Aorta (tissue), 5 donors: ENCODE measurements around the gene ZFYVE1. TPM values are rescaled to one million over a fixed set of nuclear protein-coding genes. Genes with fewer than 3 reads are reported as not detected.

Experiments
- ATAC-seq: fragments of 200-7000 bp; cut with Tn5 transposase; one replicate; pipeline ENCODE4 v1.9.1; 2022; ENCODE audit warnings: moderate library complexity; ENCODE audit not compliant: low FRiP score
- DNase-seq, 2 donors: peaks; one replicate each; pipeline ENCODE4 v3.0.0-alpha.2; 2020
- H3K27ac ChIP-seq, 2 donors: one replicate each; pipeline ENCODE4 v1.5.1; 2013; ENCODE audit warnings: low read length in 2 of 2, mild to moderate bottlenecking in 2 of 2, moderate library complexity in 2 of 2, control low read depth in 1 of 2, inconsistent platforms in 1 of 2, low read depth in 1 of 2
- H3K27me3 ChIP-seq, 2 donors: one replicate each; pipeline ENCODE4 v1.6.1; 2013; ENCODE audit warnings: control low read depth in 1 of 2, low read length in 1 of 2, mild to moderate bottlenecking in 1 of 2, moderate library complexity in 1 of 2; ENCODE audit not compliant: insufficient read depth in 2 of 2, control insufficient read depth in 1 of 2
- H3K36me3 ChIP-seq, 2 donors: one replicate each; pipeline ENCODE4 v1.6.1; 2013; ENCODE audit warnings: control low read depth in 1 of 2, low read length in 1 of 2, mild to moderate bottlenecking in 1 of 2; ENCODE audit not compliant: insufficient read depth in 2 of 2, control insufficient read depth in 1 of 2
- H3K4me1 ChIP-seq, 2 donors: one replicate each; pipeline ENCODE4 v1.6.1; 2013; ENCODE audit warnings: low read length in 2 of 2, control low read depth in 1 of 2, mild to moderate bottlenecking in 1 of 2, moderate library complexity in 1 of 2; ENCODE audit not compliant: insufficient read depth in 2 of 2, control insufficient read depth in 1 of 2
- H3K4me3 ChIP-seq, 2 donors: one replicate each; pipeline ENCODE4 v1.5.1; 2013; ENCODE audit warnings: low read length in 2 of 2, control low read depth in 1 of 2, mild to moderate bottlenecking in 1 of 2
- H3K9me3 ChIP-seq: one replicate; pipeline ENCODE4 v1.6.1; 2013; ENCODE audit warnings: mild to moderate bottlenecking, low read length; ENCODE audit not compliant: control insufficient read depth
- WGBS, 2 donors: extraction: QIAGEN DNeasy Blood & Tissue Kit; methylation state at CpG; one replicate each; pipeline ENCODE4 v1.1.7; 2013; 5-methylcytosine and 5-hydroxymethylcytosine counted together
- intact Hi-C, 2 donors: fragments of 100-400 bp; cut with DNase I; formaldehyde crosslinking; loops; one replicate each; pipeline versions ENCODE4 v1.14.2 to v1.15.0; 2022
- polyA plus RNA-seq, 2 donors: library from polyadenylated mRNA; stranded (reverse); fragments of 200-250 nt; gene quantifications; one replicate each; pipeline ENCODE4 v1.2.3, GENCODE V29; 2013
- total RNA-seq, 2 donors: library from RNA; stranded (reverse); fragmentation: NEBNext Ultra II Directional; extraction: Animal tissue kit (Norgen Biotek cat#: 25700); gene quantifications; one replicate each; pipeline ENCODE4 v1.2.1, GENCODE V29; 2021
- donor health status: healthy with polysubstance abuse.
- donor health status: Bipolar disorder and iron deficiency.
- donor health status: DM: no; HTN: no; CAD: no.
- donor health status: DM: no; HTN: no; CAD: no.
- donor health status: DM: yes; HTN: yes; CAD: no.

Gene ZFYVE1
- total and polyA plus RNA-seq, 4 donors = 4.8 to 25.2 (median 11.9) TPM

DNA sequence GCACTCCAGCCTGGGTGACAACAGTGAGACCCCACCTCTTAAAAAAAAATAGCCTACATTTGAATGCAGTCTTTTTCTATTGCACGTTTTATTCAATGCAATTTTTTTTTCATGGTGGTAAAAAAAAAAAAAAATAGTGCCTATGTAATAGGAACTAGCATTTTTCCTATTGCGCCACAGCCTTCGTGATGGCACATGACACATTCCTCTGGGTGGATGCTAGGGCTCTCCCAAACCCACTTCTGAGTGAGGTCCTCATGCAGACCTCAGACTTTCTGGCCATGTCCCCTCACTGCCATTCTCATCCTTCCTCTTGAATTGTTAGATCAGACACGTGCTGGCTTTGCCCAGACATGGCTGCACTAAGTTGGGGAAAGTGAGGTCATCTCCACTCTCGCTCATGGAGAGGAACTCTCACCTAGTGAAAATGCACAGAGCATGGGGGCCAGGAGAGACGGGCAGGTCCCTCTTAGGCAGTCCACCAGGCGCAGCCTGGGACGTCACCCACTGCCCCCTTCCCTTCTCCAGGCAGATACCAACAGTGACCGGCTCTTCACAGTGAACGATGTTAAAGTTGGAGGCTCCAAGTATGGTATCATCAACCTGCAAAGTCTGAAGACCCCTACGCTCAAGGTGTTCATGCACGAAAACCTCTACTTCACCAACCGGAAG, 81.4 kb downstream of the ZFYVE1 start:
- H3K4me1 ChIP-seq = no peaks in the 10 kb centered on the region
- H3K27me3 ChIP-seq = no peaks in the 10 kb centered on the region
- no peaks in the 10 kb centered on the region for H3K9me3 ChIP-seq
- DNase-seq (peak in 1 of 2 donors; percentile 60), ATAC-seq (no peak)
- intact Hi-C loops = loop anchor here (5.0 kb wide), 1 partner anchor 38 kb away; no protein-coding TSS in a partner anchor
- peaks cover 2 to 8% of the 10 kb centered on the region in 2 donors for H3K36me3 ChIP-seq
- WGBS, 2 donors = 91 to 92% methylated on average over 13 of the region's 13 CpGs
- H3K4me3 ChIP-seq = no peak overlapping the region
- H3K27ac ChIP-seq = no peak overlapping the region

- no peak overlapping the region for H3K4me3 ChIP-seq
- H3K27me3 ChIP-seq = no peaks in the 10 kb centered on the region
- H3K36me3 ChIP-seq = peaks cover 0 to 8% of the 10 kb centered on the region in 2 donors
- no peaks in the 10 kb centered on the region for H3K4me1 ChIP-seq
- no peaks in the 10 kb centered on the region for H3K9me3 ChIP-seq
- no peak overlapping the region for H3K27ac ChIP-seq
- WGBS, 2 donors = 80 to 85% methylated on average over 13 of the region's 13 CpGs
- intact Hi-C loops = loop anchor here in 1 of 2 donors (5.0 kb wide), 1 partner anchor 47 kb away; no protein-coding TSS in a partner anchor
- peak in 1 of 2 donors; percentile 62 for DNase-seq
- ATAC-seq = no peak
Observed at GRCh38 chr14:72943876-72944430, 83.0 kb downstream of the ZFYVE1 start.

- Histone ChIP-seq H3K27ac (no peak overlapping the region), H3K27me3 (no peaks in the 10 kb centered on the region), H3K36me3 (peaks cover 0 to 8% of the 10 kb centered on the region in 2 donors), H3K4me3 (no peak overlapping the region), H3K4me1 (no peaks in the 10 kb centered on the region), H3K9me3 (no peaks in the 10 kb centered on the region)
- DNase-seq = peak in 1 of 2 donors; percentile 61
- 88 to 91% methylated on average over 14 of the region's 14 CpGs for WGBS, 2 donors
- ATAC-seq = no peak
- intact Hi-C loops = loop anchor here in 1 of 2 donors (5.0 kb wide), 1 partner anchor 46 kb away; no protein-coding TSS in a partner anchor
Observed at GRCh38 chr14:72942934-72943333, 84.0 kb downstream of the ZFYVE1 start.

DNA sequence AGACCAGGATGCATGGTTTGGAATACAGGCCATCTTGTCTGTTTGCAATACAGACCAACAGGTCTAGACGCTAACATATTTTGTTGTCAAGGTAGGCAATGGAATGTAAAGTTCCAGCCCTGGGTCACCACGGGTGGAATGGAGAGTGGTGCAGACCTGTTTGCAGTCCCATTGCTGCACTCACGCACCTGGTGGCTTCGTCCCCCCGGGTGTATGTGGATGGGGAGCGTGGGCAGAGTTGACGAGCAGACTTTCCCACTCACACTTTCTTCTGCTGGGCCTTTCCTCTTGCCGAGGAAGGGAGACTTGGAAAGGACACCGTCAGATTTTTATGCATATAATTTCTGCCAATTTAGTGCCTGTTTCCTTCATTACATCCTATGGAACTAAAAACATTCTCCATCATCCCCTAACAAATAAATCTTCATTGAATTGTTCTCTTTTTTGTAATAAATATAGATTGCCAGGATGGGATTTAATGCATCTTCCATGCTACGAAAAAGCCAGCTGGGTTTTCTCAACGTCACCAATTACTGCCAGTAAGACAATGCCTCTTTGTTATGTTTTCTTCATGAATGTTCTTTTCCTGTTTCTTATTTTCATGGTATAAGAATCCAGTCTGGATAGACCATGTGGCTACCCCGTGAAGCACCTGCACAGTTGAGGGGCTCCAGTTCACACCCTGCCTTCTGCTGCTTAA, 85.5 kb downstream of the ZFYVE1 start:
- Histone ChIP-seq H3K36me3 (peaks cover 0 to 6% of the 10 kb centered on the region in 2 donors), H3K27me3 (no peaks in the 10 kb centered on the region), H3K27ac (no peak overlapping the region), H3K4me1 (no peaks in the 10 kb centered on the region), H3K9me3 (no peaks in the 10 kb centered on the region), H3K4me3 (no peak overlapping the region)
- ATAC-seq = no peak
- DNase-seq = peak in 1 of 2 donors; percentile 13
- intact Hi-C loops = loop anchor here in 1 of 2 donors (5.0 kb wide), 1 partner anchor 44 kb away; no protein-coding TSS in a partner anchor
- WGBS, 2 donors = 84 to 87% methylated on average over 12 of the region's 12 CpGs

DNA sequence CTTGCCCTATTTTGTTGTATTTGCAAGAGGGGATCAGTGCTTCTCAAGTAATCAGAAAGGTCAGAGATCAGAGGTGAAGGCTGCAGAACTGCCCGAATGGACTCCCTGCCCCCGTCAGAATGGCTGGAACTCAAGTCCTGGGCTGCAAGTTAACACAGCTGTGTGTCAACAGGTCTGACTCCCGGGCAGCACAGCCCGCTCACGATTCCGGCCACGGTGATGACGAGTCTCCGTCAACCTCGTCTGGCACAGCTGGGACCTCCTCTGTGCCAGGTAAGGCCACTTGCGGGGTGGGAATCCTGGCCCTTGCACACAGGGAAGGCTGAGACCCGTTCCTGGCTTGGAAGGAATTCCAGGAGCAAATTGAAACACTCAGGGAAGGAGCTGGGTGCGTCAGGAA, 87.3 kb downstream of the ZFYVE1 start:
- Histone ChIP-seq H3K9me3 (no peaks in the 10 kb centered on the region), H3K27ac (no peak overlapping the region)
- intact Hi-C loops = loop anchor here in 1 of 2 donors (5.0 kb wide), 1 partner anchor 42 kb away; no protein-coding TSS in a partner anchor

GRCh38 chr14:72932893-72933292, 94.0 kb downstream of the ZFYVE1 start:
- no peak overlapping the region for H3K27ac ChIP-seq
- no peaks in the 10 kb centered on the region for H3K27me3 ChIP-seq
- no peaks in the 10 kb centered on the region for H3K36me3 ChIP-seq
- DNase-seq (no peak), ATAC-seq (no peak)
- no peak overlapping the region for H3K4me3 ChIP-seq
- intact Hi-C loops = no loop called here
- no peaks in the 10 kb centered on the region for H3K9me3 ChIP-seq
- WGBS, 2 donors = 93% methylated on average over 7 of the region's 7 CpGs
- H3K4me1 ChIP-seq = no peaks in the 10 kb centered on the region

More for the DNA sequence above, 87.3 kb downstream of the ZFYVE1 start:
- ATAC-seq (no peak), DNase-seq (peak in 1 of 2 donors; percentile 40)
- WGBS, 2 donors = 74 to 76% methylated on average over 13 of the region's 13 CpGs
- Histone ChIP-seq H3K4me3 (no peak overlapping the region), H3K36me3 (peaks cover 0 to 6% of the 10 kb centered on the region in 2 donors), H3K27me3 (no peaks in the 10 kb centered on the region), H3K4me1 (no peaks in the 10 kb centered on the region)

GRCh38 chr14:72929316-72930080, 97.4 kb downstream of the ZFYVE1 start:
- intact Hi-C loops = no loop called here

GRCh38 chr14:72928872-72929271, 98.0 kb downstream of the ZFYVE1 start:
- Histone ChIP-seq H3K4me1 (no peaks in the 10 kb centered on the region), H3K27me3 (no peaks in the 10 kb centered on the region), H3K4me3 (no peak overlapping the region), H3K9me3 (no peaks in the 10 kb centered on the region), H3K36me3 (no peaks in the 10 kb centered on the region), H3K27ac (no peak overlapping the region)
- DNase-seq (no peak), ATAC-seq (no peak)
- WGBS, 2 donors = 87 to 92% methylated on average over 17 to 21 of the region's 21 CpGs
- intact Hi-C loops = no loop called here

More at GRCh38 chr14:72929316-72930080, 97.4 kb downstream of the ZFYVE1 start:
- ATAC-seq (no peak), DNase-seq (no peak)
- Histone ChIP-seq H3K27me3 (no peaks in the 10 kb centered on the region), H3K36me3 (no peaks in the 10 kb centered on the region), H3K9me3 (no peaks in the 10 kb centered on the region), H3K4me3 (no peak overlapping the region), H3K4me1 (no peaks in the 10 kb centered on the region), H3K27ac (no peak overlapping the region)
- 95 to 96% methylated on average over 43 of the region's 43 CpGs for WGBS, 2 donors
